HL-60 (cell line): Measurements from ENCODE around the gene WDR64.

Experiments
- CTCF ChIP-seq: IDR thresholded peaks from one replicate; pipeline ENCODE4 v1.5.1; 2011; ENCODE audit warnings: low read length, control low read depth, inconsistent platforms; ENCODE audit not compliant: insufficient read depth
- GABPA ChIP-seq: IDR thresholded peaks from 2 replicates; pipeline ENCODE4 v1.6.1; 2012; ENCODE audit warnings: low read depth
- POLR2AphosphoS5 ChIP-seq: IDR thresholded peaks from 2 replicates; pipeline ENCODE4 v1.6.1; 2012; ENCODE audit warnings: low read depth
- REST ChIP-seq: IDR thresholded peaks from 2 replicates; pipeline ENCODE4 v1.6.1; 2012; ENCODE audit warnings: low read depth; ENCODE audit not compliant: insufficient replicate concordance
- SPI1 ChIP-seq: IDR thresholded peaks from 2 replicates; pipeline ENCODE4 v1.6.1; 2012; ENCODE audit warnings: low read depth, mild to moderate bottlenecking, borderline replicate concordance

DNA sequence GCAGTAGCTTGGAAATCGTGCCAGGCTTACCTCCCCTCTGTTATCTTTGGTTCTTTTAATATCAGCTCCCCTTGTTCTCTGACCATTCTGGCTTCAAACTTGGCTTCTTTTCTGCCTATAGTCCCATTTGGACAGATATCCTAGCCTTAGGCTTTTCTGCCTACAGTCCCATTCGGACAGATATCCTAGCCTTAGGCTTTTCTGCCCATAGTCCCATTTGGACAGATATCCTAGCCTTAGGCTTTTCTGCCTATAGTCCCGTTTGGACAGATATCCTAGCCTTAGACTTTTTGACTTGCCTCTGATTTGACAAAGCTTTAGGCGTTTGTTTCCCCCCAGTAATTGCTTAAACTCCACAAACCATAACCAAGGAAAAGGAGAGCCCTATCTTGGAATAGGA is 37.5 kb upstream of the WDR64 start:
- no peak for TF ChIP-seq CTCF
- TF ChIP-seq REST: no peak
- no peak for TF ChIP-seq POLR2AphosphoS5
- TF ChIP-seq GABPA: no peak
- no peak for TF ChIP-seq SPI1
